A549 (cell line): Measurements from ENCODE around the gene SSR1. TPM values are rescaled to one million over a fixed set of nuclear protein-coding genes. Genes with fewer than 3 reads are reported as not detected.

Source experiments
- ATAC-seq, 2 experiments: fragments of 200-7000 bp in 1 of 2; fragments of >200 bp in 1 of 2; cut with Nextera tagmentation in 1 of 2; cut with Tn5 transposase in 1 of 2; 3 replicates each; pipeline versions ENCODE4 v1.8.0 to v1.9.1; 2018 to 2020; ENCODE audit warnings: mild to moderate bottlenecking in 1 of 2, moderate library complexity in 1 of 2
- CTCF ChIA-PET: fragments of 300-600 bp; sonication (Branson Sonifier 250); formaldehyde crosslinking; extraction: SDS; loops from one replicate; lab custom pipeline; 2021; ENCODE audit warnings: antibody characterized with exemption, inconsistent platforms; lab: Yijun Ruan, JAX
- POLR2A ChIA-PET: fragments of 350-600 bp; formaldehyde crosslinking; extraction: SDS; loops from one replicate; lab custom pipeline; 2021; ENCODE audit warnings: antibody characterized with exemption, inconsistent platforms; lab: Yijun Ruan, JAX
- DNase-seq, 2 experiments: peaks; one replicate each; pipeline versions ENCODE4 v3.0.0 to v3.0.0-alpha.2; 2011 to 2016; ENCODE audit warnings: low read depth in 1 of 2, low spot score in 1 of 2
- FAIRE-seq: peaks from 2 replicates; lab custom pipeline; 2011; peaks lifted over from hg19 to GRCh38; lab: Jason Lieb, UNC
- H3K27ac ChIP-seq, 2 experiments: fragments of >200 bp; sonication (Bioruptor Twin); formaldehyde crosslinking; 3 replicates each; pipeline ENCODE4 v1.5.1; 2016 to 2017
- H3K4me1 ChIP-seq: fragments of >200 bp; sonication (Bioruptor Twin); formaldehyde crosslinking; 3 replicates; pipeline ENCODE4 v1.6.1; 2016
- H3K4me2 ChIP-seq: fragments of >200 bp; sonication (Bioruptor Twin); formaldehyde crosslinking; 3 replicates; pipeline ENCODE4 v1.6.1; 2016
- H3K4me3 ChIP-seq: fragments of >200 bp; sonication (Bioruptor Twin); formaldehyde crosslinking; 3 replicates; pipeline ENCODE4 v1.5.1; 2016
- H3K9me3 ChIP-seq: fragments of >200 bp; sonication (Bioruptor Twin); formaldehyde crosslinking; 3 replicates; pipeline ENCODE4 v1.6.1; 2016
- BHLHE40 ChIP-seq: IDR thresholded peaks from 2 replicates; pipeline ENCODE4 v1.6.1; 2012; ENCODE audit warnings: low read depth, low read length, inconsistent platforms
- CBX8 ChIP-seq: fragments of 200-600 bp; sonication (generic); IDR thresholded peaks from 2 replicates; pipeline ENCODE4 v1.6.1; 2016
- CEBPB ChIP-seq, 2 experiments: fragments of >200 bp in 1 of 2; sonication (Bioruptor Twin) in 1 of 2; formaldehyde crosslinking in 1 of 2; IDR thresholded peaks; 2 replicates each; pipeline ENCODE4 v1.6.1; 2012 to 2016
- CHD2 ChIP-seq: fragments of 150-350 bp; IDR thresholded peaks from 2 replicates; pipeline ENCODE4 v1.6.1; 2014; ENCODE audit warnings: low read length; ENCODE audit not compliant: partially characterized antibody
- CHD4 ChIP-seq: fragments of 200-600 bp; sonication (generic); IDR thresholded peaks from 2 replicates; pipeline ENCODE4 v1.6.1; 2016; ENCODE audit warnings: antibody characterized with exemption, mild to moderate bottlenecking, borderline replicate concordance
- EHF ChIP-seq: fragments of 250-450 bp; sonication (Bioruptor Pico); IDR thresholded peaks from 2 replicates; pipeline ENCODE4 v1.5.0; 2020; ENCODE audit warnings: mild to moderate bottlenecking
- EHMT2 ChIP-seq: fragments of 200-600 bp; sonication (generic); IDR thresholded peaks from 2 replicates; pipeline ENCODE4 v1.6.1; 2016; ENCODE audit warnings: antibody characterized with exemption, low read depth, mild to moderate bottlenecking, moderate library complexity
- EP300 ChIP-seq, 2 experiments: fragments of >200 bp; sonication (Bioruptor Twin); formaldehyde crosslinking; IDR thresholded peaks; 2 replicates in 1 of 2; 3 replicates in 1 of 2; pipeline ENCODE4 v1.6.1; 2016 to 2017
- FOSL2 ChIP-seq, 2 experiments: fragments of 450-650 bp in 1 of 2; fragments of >200 bp in 1 of 2; sonication (Bioruptor Twin) in 1 of 2; formaldehyde crosslinking; IDR thresholded peaks; 2 replicates each; pipeline versions ENCODE4 v1.5.0 to v1.6.1; 2016 to 2020; ENCODE audit warnings: mild to moderate bottlenecking in 1 of 2, moderate library complexity in 1 of 2
- HDAC2 ChIP-seq: fragments of 200-600 bp; sonication (generic); IDR thresholded peaks from 2 replicates; pipeline ENCODE4 v1.6.1; 2016
- HOXB5 ChIP-seq: fragments of 250-450 bp; sonication (Bioruptor Pico); IDR thresholded peaks from 2 replicates; pipeline ENCODE4 v1.5.0; 2020; ENCODE audit warnings: mild to moderate bottlenecking, moderate library complexity
- JUNB ChIP-seq: fragments of >200 bp; sonication (Bioruptor Twin); formaldehyde crosslinking; IDR thresholded peaks from 2 replicates; pipeline ENCODE4 v1.6.1; 2016
- KDM1A ChIP-seq: fragments of 200-600 bp; sonication (generic); IDR thresholded peaks from 2 replicates; pipeline ENCODE4 v1.6.1; 2016; ENCODE audit warnings: low read depth, mild to moderate bottlenecking
- MAFK ChIP-seq: fragments of 450-650 bp; IDR thresholded peaks from 2 replicates; pipeline ENCODE4 v1.6.1; 2014; ENCODE audit not compliant: partially characterized antibody
- MAZ ChIP-seq: fragments of 150-350 bp; IDR thresholded peaks from 2 replicates; pipeline ENCODE4 v1.6.1; 2014; ENCODE audit warnings: antibody characterized with exemption, low read depth, low read length, borderline replicate concordance
- MYC ChIP-seq: IDR thresholded peaks from 2 replicates; pipeline ENCODE4 v1.6.1; 2012; ENCODE audit warnings: mild to moderate bottlenecking, inconsistent platforms, low read length, improper control_type of control experiment, borderline replicate concordance
- NPAS2 ChIP-seq: fragments of 250-450 bp; sonication (Bioruptor Pico); IDR thresholded peaks from 2 replicates; pipeline ENCODE4 v1.8.0; 2022; ENCODE audit warnings: mild to moderate bottlenecking, moderate library complexity, borderline replicate concordance
- NR3C1 ChIP-seq: fragments of >200 bp; sonication (Bioruptor Twin); formaldehyde crosslinking; IDR thresholded peaks from 3 replicates; pipeline ENCODE4 v1.6.1; 2017
- RCOR1 ChIP-seq: fragments of 150-350 bp; IDR thresholded peaks from 2 replicates; pipeline ENCODE4 v1.6.1; 2014; ENCODE audit warnings: antibody characterized with exemption, low read length, low read depth
- RFX5 ChIP-seq: fragments of 450-650 bp; IDR thresholded peaks from 2 replicates; pipeline ENCODE4 v1.7.1; 2014; ENCODE audit warnings: antibody characterized with exemption, mild to moderate bottlenecking, moderate library complexity
- RNF2 ChIP-seq: fragments of 200-600 bp; sonication (generic); IDR thresholded peaks from 2 replicates; pipeline ENCODE4 v1.6.1; 2016; ENCODE audit warnings: low read depth, mild to moderate bottlenecking, antibody characterized with exemption, moderate library complexity, borderline replicate concordance
- SREBF2 ChIP-seq: fragments of 450-650 bp; IDR thresholded peaks from 2 replicates; pipeline ENCODE4 v1.6.1; 2014; ENCODE audit warnings: mild to moderate bottlenecking, moderate library complexity
- ZSCAN20 ChIP-seq: fragments of 250-450 bp; sonication (Bioruptor Pico); IDR thresholded peaks from 2 replicates; pipeline ENCODE4 v1.8.0; 2022; ENCODE audit warnings: mild to moderate bottlenecking, moderate library complexity
- WGBS: methylation state at CpG from one replicate; pipeline ENCODE4 v1.1.6; 2017; ENCODE audit errors: missing lambda C conversion rate; 5-methylcytosine and 5-hydroxymethylcytosine counted together
- polyA plus RNA-seq, 4 experiments: library from polyadenylated mRNA; depleted of rRNA in 3 of 4; stranded (reverse); fragments of >200 nt; fragmentation: RNase III in 1 of 4; extraction: RNeasy Plus Mini Kit Qiagen cat#74134 plus additional on column Dnase treatment in 1 of 4; gene quantifications; 2 replicates in 3 of 4; 3 replicates in 1 of 4; pipeline ENCODE4 v1.2.3, GENCODE V29; 2011 to 2017
- TF ChIP-seq, protein P1 (sequence below): fragments of >200 bp; sonication (Bioruptor Twin); formaldehyde crosslinking; IDR thresholded peaks from 3 replicates; pipeline ENCODE4 v1.6.1; 2016
- TF ChIP-seq, protein P2 (sequence below): fragments of 150-350 bp; IDR thresholded peaks from 2 replicates; pipeline ENCODE4 v1.6.1; 2014; ENCODE audit warnings: low read depth, mild to moderate bottlenecking, low read length
- TF ChIP-seq, protein P3 (sequence below): fragments of >200 bp; sonication (Bioruptor Twin); formaldehyde crosslinking; IDR thresholded peaks from 3 replicates; pipeline ENCODE4 v1.5.1; 2016
- TF ChIP-seq, protein P4 (sequence below): IDR thresholded peaks from 2 replicates; pipeline ENCODE4 v1.6.1; 2012
- TF ChIP-seq, protein P5 (sequence below): fragments of 250-450 bp; sonication (Bioruptor Pico); IDR thresholded peaks from 2 replicates; pipeline ENCODE4 v1.5.0; 2020; ENCODE audit warnings: low read depth, mild to moderate bottlenecking, moderate library complexity

SSR1 gene
- polyA plus RNA-seq, 2 of the 4 experiments (the other 2 are of a cell fraction), result 84.8 to 201 TPM

DNA sequence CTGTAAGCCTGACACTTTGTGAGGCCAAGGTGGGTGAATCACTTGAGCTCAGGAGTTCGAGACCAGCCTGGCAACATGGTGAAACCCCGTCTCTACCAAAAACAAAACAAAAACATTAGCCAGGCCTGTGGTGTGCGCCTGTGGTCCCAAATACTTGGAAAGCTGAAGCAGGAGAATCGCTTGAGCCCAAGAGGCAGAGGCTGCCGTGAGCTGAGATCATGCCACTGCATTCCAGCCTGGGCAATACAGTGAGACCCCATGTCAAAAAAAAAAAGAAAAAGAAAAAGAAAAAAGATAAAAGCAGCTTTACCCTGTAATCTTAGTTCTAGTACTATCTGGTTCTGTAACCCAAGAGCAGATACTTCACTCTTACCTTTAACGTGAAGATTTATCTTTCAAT lies 27.6 kb downstream of the SSR1 start:
- no peak overlapping the region for H3K27ac ChIP-seq
- 89% methylated on average over 5 of the region's 6 CpGs for WGBS
- POLR2A ChIA-PET, result no interaction called here
- H3K4me1 ChIP-seq, result no peaks in the 10 kb centered on the region
- TF ChIP-seq MYC (no peak), CHD4 (no peak), RFX5 (no peak), CHD2 (no peak), ZSCAN20 (CRISPR knock-in tag) (no peak), EHF (CRISPR knock-in tag) (no peak), MAZ (no peak), NPAS2 (no peak), MAFK (no peak), CBX8 (no peak), RCOR1 (no peak), EHMT2 (no peak), FOSL2 (IDR thresholded peaks at IDR 0.05) (no peak), FOSL2 (CRISPR knock-in tag; IDR thresholded peaks at IDR 0.05) (no peak), HDAC2 (no peak), NR3C1 (no peak), BHLHE40 (no peak)
- TF ChIP-seq, protein P1, sequence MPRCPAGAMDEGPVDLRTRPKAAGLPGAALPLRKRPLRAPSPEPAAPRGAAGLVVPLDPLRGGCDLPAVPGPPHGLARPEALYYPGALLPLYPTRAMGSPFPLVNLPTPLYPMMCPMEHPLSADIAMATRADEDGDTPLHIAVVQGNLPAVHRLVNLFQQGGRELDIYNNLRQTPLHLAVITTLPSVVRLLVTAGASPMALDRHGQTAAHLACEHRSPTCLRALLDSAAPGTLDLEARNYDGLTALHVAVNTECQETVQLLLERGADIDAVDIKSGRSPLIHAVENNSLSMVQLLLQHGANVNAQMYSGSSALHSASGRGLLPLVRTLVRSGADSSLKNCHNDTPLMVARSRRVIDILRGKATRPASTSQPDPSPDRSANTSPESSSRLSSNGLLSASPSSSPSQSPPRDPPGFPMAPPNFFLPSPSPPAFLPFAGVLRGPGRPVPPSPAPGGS, result no peak
- TF ChIP-seq, protein P2, sequence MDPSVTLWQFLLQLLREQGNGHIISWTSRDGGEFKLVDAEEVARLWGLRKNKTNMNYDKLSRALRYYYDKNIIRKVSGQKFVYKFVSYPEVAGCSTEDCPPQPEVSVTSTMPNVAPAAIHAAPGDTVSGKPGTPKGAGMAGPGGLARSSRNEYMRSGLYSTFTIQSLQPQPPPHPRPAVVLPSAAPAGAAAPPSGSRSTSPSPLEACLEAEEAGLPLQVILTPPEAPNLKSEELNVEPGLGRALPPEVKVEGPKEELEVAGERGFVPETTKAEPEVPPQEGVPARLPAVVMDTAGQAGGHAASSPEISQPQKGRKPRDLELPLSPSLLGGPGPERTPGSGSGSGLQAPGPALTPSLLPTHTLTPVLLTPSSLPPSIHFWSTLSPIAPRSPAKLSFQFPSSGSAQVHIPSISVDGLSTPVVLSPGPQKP, result no peak
- TF ChIP-seq, protein P3, sequence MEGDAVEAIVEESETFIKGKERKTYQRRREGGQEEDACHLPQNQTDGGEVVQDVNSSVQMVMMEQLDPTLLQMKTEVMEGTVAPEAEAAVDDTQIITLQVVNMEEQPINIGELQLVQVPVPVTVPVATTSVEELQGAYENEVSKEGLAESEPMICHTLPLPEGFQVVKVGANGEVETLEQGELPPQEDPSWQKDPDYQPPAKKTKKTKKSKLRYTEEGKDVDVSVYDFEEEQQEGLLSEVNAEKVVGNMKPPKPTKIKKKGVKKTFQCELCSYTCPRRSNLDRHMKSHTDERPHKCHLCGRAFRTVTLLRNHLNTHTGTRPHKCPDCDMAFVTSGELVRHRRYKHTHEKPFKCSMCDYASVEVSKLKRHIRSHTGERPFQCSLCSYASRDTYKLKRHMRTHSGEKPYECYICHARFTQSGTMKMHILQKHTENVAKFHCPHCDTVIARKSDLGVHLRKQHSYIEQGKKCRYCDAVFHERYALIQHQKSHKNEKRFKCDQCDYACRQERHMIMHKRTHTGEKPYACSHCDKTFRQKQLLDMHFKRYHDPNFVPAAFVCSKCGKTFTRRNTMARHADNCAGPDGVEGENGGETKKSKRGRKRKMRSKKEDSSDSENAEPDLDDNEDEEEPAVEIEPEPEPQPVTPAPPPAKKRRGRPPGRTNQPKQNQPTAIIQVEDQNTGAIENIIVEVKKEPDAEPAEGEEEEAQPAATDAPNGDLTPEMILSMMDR, result no peak
- TF ChIP-seq, protein P4, sequence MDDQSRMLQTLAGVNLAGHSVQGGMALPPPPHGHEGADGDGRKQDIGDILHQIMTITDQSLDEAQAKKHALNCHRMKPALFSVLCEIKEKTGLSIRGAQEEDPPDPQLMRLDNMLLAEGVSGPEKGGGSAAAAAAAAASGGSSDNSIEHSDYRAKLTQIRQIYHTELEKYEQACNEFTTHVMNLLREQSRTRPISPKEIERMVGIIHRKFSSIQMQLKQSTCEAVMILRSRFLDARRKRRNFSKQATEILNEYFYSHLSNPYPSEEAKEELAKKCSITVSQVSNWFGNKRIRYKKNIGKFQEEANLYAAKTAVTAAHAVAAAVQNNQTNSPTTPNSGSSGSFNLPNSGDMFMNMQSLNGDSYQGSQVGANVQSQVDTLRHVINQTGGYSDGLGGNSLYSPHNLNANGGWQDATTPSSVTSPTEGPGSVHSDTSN, result no peak
- no peak for FAIRE-seq
- H3K4me3 ChIP-seq, result no peak overlapping the region
- H3K4me2 ChIP-seq, result no peak overlapping the region
- ATAC-seq, result no peak
- no peaks in the 10 kb centered on the region for H3K9me3 ChIP-seq
- DNase-seq, result no peak
- CTCF ChIA-PET, result interaction anchor here (2.4 kb wide), 1 partner anchor 10 kb away, joined by 21 read pairs; no protein-coding TSS in a partner anchor

GRCh38 chr6:7283676-7284075 lies 29.3 kb downstream of the SSR1 start:
- POLR2A ChIA-PET, result no interaction called here
- no peak overlapping the region for H3K27ac ChIP-seq
- ATAC-seq (no peak), FAIRE-seq (no peak), DNase-seq (no peak)
- H3K4me1 ChIP-seq, result no peaks in the 10 kb centered on the region
- no peak overlapping the region for H3K4me2 ChIP-seq
- no peak overlapping the region for H3K4me3 ChIP-seq
- no peaks in the 10 kb centered on the region for H3K9me3 ChIP-seq
- 86% methylated on average over 2 of the region's 2 CpGs for WGBS
- CTCF ChIA-PET, result no interaction called here
- TF ChIP-seq, protein P2, result no peak
- TF ChIP-seq, protein P1, result no peak
- TF ChIP-seq FOSL2 (IDR thresholded peaks at IDR 0.05) (no peak), FOSL2 (CRISPR knock-in tag; IDR thresholded peaks at IDR 0.05) (no peak), CEBPB (IDR thresholded peaks at IDR 0.05) (no peak), KDM1A (no peak), HOXB5 (no peak), EP300 (IDR thresholded peaks at IDR 0.05) (no peak), RNF2 (no peak), JUNB (no peak), SREBF2 (no peak)
- TF ChIP-seq, protein P5, sequence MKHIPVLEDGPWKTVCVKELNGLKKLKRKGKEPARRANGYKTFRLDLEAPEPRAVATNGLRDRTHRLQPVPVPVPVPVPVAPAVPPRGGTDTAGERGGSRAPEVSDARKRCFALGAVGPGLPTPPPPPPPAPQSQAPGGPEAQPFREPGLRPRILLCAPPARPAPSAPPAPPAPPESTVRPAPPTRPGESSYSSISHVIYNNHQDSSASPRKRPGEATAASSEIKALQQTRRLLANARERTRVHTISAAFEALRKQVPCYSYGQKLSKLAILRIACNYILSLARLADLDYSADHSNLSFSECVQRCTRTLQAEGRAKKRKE (CRISPR knock-in tag), result no peak
- TF ChIP-seq, protein P3, result no peak
